ENCODE results near the gene UBE2I. TPM values are rescaled to one million over a fixed set of nuclear protein-coding genes. Genes with fewer than 3 reads are reported as not detected.

The UBE2I gene
- total RNA-seq, 1 experiment from 2014 or later, result 361 TPM

GRCh38 chr16:1336619-1337018, 27.2 kb downstream of the UBE2I start:
- ChIA-PET POLR2A (ENCODE audit: low non-redundant PET) (no interaction called here), CTCF (interaction anchor here (0.6 kb wide), 1 partner anchor 137 kb away, joined by 4 read pairs; no protein-coding TSS in a partner anchor)
- no peaks in the 10 kb centered on the region for H3K9me3 ChIP-seq (ENCODE audit: low read depth, low read length, poor library complexity, severe bottlenecking)
- H3K36me3 ChIP-seq (ENCODE audit: insufficient read depth, low read length, poor library complexity, severe bottlenecking), result no peaks in the 10 kb centered on the region
- no peak overlapping the region for H3K27ac ChIP-seq (ENCODE audit: low read depth, low read length, poor library complexity, severe bottlenecking)
- no TSS peak for BruUV-seq (replicated peaks)
- no peak for TF ChIP-seq EZH2 (IDR thresholded peaks at IDR 0.05; ENCODE audit: borderline replicate concordance, low read depth, low read length, poor library complexity, severe bottlenecking)
- TF ChIP-seq CTCF (conservative IDR thresholded peaks at IDR 0.05; ENCODE audit: low read depth, low read length), result no peak
- H3K4me1 ChIP-seq (ENCODE audit: insufficient read depth, low read length, poor library complexity, severe bottlenecking), result peaks cover 15% of the 10 kb centered on the region
- intact Hi-C loops (cut with micrococcal nuclease; ENCODE audit: unreplicated experiment), result no loop called here
- no peak for DNase-seq (ENCODE audit: low spot score)
- peaks cover 50% of the 10 kb centered on the region for H3K27me3 ChIP-seq (replicated peaks; ENCODE audit: insufficient read depth, low read depth, low read length, poor library complexity)
- no peak overlapping the region for H3K4me3 ChIP-seq (ENCODE audit: low read depth, low read length, poor library complexity, severe bottlenecking)

- peak; percentile 56 for DNase-seq (ENCODE audit: low spot score)
- no TSS peak for BruUV-seq (replicated peaks)
These were observed 28.1 kb downstream of the UBE2I start for GRCh38 chr16:1337486-1337885.

GRCh38 chr16:1338119-1338730, 28.8 kb downstream of the UBE2I start:
- CTCF ChIA-PET, result interaction anchor here (0.5 kb wide), 1 partner anchor 91 kb away, joined by 4 read pairs; no protein-coding TSS in a partner anchor
- intact Hi-C loops (cut with micrococcal nuclease; ENCODE audit: unreplicated experiment), result no loop called here
- H3K4me1 ChIP-seq (ENCODE audit: insufficient read depth, low read length, poor library complexity, severe bottlenecking), result peaks cover 16% of the 10 kb centered on the region

More at GRCh38 chr16:1337486-1337885, 28.1 kb downstream of the UBE2I start:
- TF ChIP-seq CTCF (conservative IDR thresholded peaks at IDR 0.05; ENCODE audit: low read depth, low read length), result no peak
- no peak for TF ChIP-seq EZH2 (IDR thresholded peaks at IDR 0.05; ENCODE audit: borderline replicate concordance, low read depth, low read length, poor library complexity, severe bottlenecking)
- POLR2A ChIA-PET (ENCODE audit: low non-redundant PET), result no interaction called here
- peaks cover 41% of the 10 kb centered on the region for H3K27me3 ChIP-seq (replicated peaks; ENCODE audit: insufficient read depth, low read depth, low read length, poor library complexity)
- intact Hi-C loops (cut with micrococcal nuclease; ENCODE audit: unreplicated experiment), result no loop called here
- no peaks in the 10 kb centered on the region for H3K9me3 ChIP-seq (ENCODE audit: low read depth, low read length, poor library complexity, severe bottlenecking)
- CTCF ChIA-PET, result interaction anchor here (0.5 kb wide), 1 partner anchor 92 kb away, joined by 4 read pairs; no protein-coding TSS in a partner anchor
- H3K4me3 ChIP-seq (ENCODE audit: low read depth, low read length, poor library complexity, severe bottlenecking), result no peak overlapping the region
- peaks cover 15% of the 10 kb centered on the region for H3K4me1 ChIP-seq (ENCODE audit: insufficient read depth, low read length, poor library complexity, severe bottlenecking)
- H3K36me3 ChIP-seq (ENCODE audit: insufficient read depth, low read length, poor library complexity, severe bottlenecking), result no peaks in the 10 kb centered on the region
- no peak overlapping the region for H3K27ac ChIP-seq (ENCODE audit: low read depth, low read length, poor library complexity, severe bottlenecking)

More at GRCh38 chr16:1338119-1338730, 28.8 kb downstream of the UBE2I start:
- DNase-seq (ENCODE audit: low spot score), result no peak
- H3K27ac ChIP-seq (ENCODE audit: low read depth, low read length, poor library complexity, severe bottlenecking), result no peak overlapping the region
- peaks cover 34% of the 10 kb centered on the region for H3K27me3 ChIP-seq (replicated peaks; ENCODE audit: insufficient read depth, low read depth, low read length, poor library complexity)
- no peak overlapping the region for H3K4me3 ChIP-seq (ENCODE audit: low read depth, low read length, poor library complexity, severe bottlenecking)
- no TSS peak for BruUV-seq (replicated peaks)
- H3K9me3 ChIP-seq (ENCODE audit: low read depth, low read length, poor library complexity, severe bottlenecking), result no peaks in the 10 kb centered on the region
- POLR2A ChIA-PET (ENCODE audit: low non-redundant PET), result no interaction called here
- TF ChIP-seq CTCF (conservative IDR thresholded peaks at IDR 0.05; ENCODE audit: low read depth, low read length) (peak; percentile 51), EZH2 (IDR thresholded peaks at IDR 0.05; ENCODE audit: borderline replicate concordance, low read depth, low read length, poor library complexity, severe bottlenecking) (no peak)
- no peaks in the 10 kb centered on the region for H3K36me3 ChIP-seq (ENCODE audit: insufficient read depth, low read length, poor library complexity, severe bottlenecking)

Data from A673 (cell line).